ENCODE data around the gene TPBG. TPM values are rescaled to one million over a fixed set of nuclear protein-coding genes. Genes with fewer than 3 reads are reported as not detected.

The TPBG gene
- total RNA-seq, 1 experiment from 2014 or later = 42.5 TPM

DNA sequence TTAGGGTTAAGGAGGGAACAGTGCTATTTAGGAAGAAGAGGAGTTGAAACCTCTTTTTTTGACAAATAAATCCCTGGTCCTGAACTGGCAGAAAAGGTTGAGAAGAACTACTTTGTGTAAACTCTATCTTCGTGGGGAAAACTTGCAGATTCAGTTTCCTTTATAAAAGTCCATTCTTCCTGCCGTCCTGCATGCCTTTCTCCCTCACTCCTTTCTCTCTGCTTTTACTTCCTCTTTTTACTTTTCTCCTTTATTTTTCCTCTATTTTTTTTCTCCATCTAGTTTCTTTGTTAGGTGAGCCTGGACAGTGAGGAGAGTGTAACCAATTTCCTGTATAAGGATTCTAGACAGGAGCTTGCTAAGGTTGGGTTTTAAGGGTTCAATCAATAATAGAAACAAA, 52.7 kb downstream of the TPBG start:
- no peaks in the 10 kb centered on the region for H3K79me2 ChIP-seq (ENCODE audit: low read depth)
- H3K27me3 ChIP-seq (ENCODE audit: insufficient read depth, low read depth) = no peaks in the 10 kb centered on the region
- ChIA-PET POLR2A (ENCODE audit: unreplicated experiment) (interaction anchor here (0.7 kb wide), 1 partner anchor 19 kb away, joined by 3 read pairs; no protein-coding TSS in a partner anchor), CTCF (no interaction called here)
- no peak for TF ChIP-seq EZH2 (IDR thresholded peaks at IDR 0.05; ENCODE audit: low read depth)
- TF ChIP-seq, protein P1, sequence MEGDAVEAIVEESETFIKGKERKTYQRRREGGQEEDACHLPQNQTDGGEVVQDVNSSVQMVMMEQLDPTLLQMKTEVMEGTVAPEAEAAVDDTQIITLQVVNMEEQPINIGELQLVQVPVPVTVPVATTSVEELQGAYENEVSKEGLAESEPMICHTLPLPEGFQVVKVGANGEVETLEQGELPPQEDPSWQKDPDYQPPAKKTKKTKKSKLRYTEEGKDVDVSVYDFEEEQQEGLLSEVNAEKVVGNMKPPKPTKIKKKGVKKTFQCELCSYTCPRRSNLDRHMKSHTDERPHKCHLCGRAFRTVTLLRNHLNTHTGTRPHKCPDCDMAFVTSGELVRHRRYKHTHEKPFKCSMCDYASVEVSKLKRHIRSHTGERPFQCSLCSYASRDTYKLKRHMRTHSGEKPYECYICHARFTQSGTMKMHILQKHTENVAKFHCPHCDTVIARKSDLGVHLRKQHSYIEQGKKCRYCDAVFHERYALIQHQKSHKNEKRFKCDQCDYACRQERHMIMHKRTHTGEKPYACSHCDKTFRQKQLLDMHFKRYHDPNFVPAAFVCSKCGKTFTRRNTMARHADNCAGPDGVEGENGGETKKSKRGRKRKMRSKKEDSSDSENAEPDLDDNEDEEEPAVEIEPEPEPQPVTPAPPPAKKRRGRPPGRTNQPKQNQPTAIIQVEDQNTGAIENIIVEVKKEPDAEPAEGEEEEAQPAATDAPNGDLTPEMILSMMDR (conservative IDR thresholded peaks at IDR 0.05) = no peak
- intact Hi-C loops (cut with micrococcal nuclease; ENCODE audit: unreplicated experiment) = no loop called here
- H4K20me1 ChIP-seq (ENCODE audit: insufficient read depth) = no peaks in the 10 kb centered on the region
- H3F3A ChIP-seq (ENCODE audit: insufficient read depth, low read depth) = no peaks in the 10 kb centered on the region
- H3K9me2 ChIP-seq (ENCODE audit: insufficient read depth) = no peaks in the 10 kb centered on the region
- no peaks in the 10 kb centered on the region for H3K4me1 ChIP-seq (replicated peaks; ENCODE audit: insufficient read depth)
- no peaks in the 10 kb centered on the region for H3K36me3 ChIP-seq (ENCODE audit: low read depth)
- no TSS peak for BruUV-seq (replicated peaks)
- 0 out of 2 replicates have a peak overlapping the region, but pooled peaks have one; percentile 1 for H3K27ac ChIP-seq
- no peak overlapping the region for H3K4me3 ChIP-seq
- no peak for DNase-seq
- no peaks in the 10 kb centered on the region for H3K9me3 ChIP-seq (ENCODE audit: insufficient read depth, low read depth)
- no peak overlapping the region for H3K4me2 ChIP-seq
- no peak overlapping the region for H2AFZ ChIP-seq

Other genes starting within 250 kb of the TPBG start
- 23.1 and 25.9 TPM in 2 replicates for gene IBTK, start 116.1 kb upstream of the TPBG start, total RNA-seq (2021)

All from PC-9 (cell line).